ENCODE data around the gene PNRC2. TPM values are rescaled to one million over a fixed set of nuclear protein-coding genes. Genes with fewer than 3 reads are reported as not detected.

The PNRC2 gene
- total and polyA plus RNA-seq, 2 of the 13 experiments (the other 11 are each of a cell fraction or from before 2014, with no cell fraction given) = 74.9 to 97.5 TPM

- TF ChIP-seq DZIP1 (CRISPR knock-in tag; IDR thresholded peaks at IDR 0.05) (no peak), THAP11 (CRISPR knock-in tag; IDR thresholded peaks at IDR 0.05) (peak; percentile 56), MZF1 (CRISPR knock-in tag; IDR thresholded peaks at IDR 0.05; ENCODE audit: borderline replicate concordance) (no peak), SMAD1 (CRISPR knock-in tag; IDR thresholded peaks at IDR 0.05; ENCODE audit: borderline replicate concordance, low read depth) (no peak), ZNF343 (CRISPR knock-in tag; IDR thresholded peaks at IDR 0.05) (no peak), SIX4 (CRISPR knock-in tag; IDR thresholded peaks at IDR 0.05) (peak; percentile 85), SCMH1 (CRISPR knock-in tag; IDR thresholded peaks at IDR 0.05; ENCODE audit: borderline replicate concordance) (no peak), ARNT2 (CRISPR knock-in tag; IDR thresholded peaks at IDR 0.05; ENCODE audit: low read depth) (no peak), CTCF (CRISPR knock-in tag; IDR thresholded peaks at IDR 0.05) (no peak), AKAP8 (CRISPR knock-in tag; IDR thresholded peaks at IDR 0.05) (no peak), RAD21 (CRISPR knock-in tag; IDR thresholded peaks at IDR 0.05) (no peak), MIER3 (CRISPR knock-in tag; IDR thresholded peaks at IDR 0.05; ENCODE audit: borderline replicate concordance) (no peak), ZNF235 (CRISPR knock-in tag; IDR thresholded peaks at IDR 0.05; ENCODE audit: borderline replicate concordance) (no peak), STAT6 (CRISPR knock-in tag; IDR thresholded peaks at IDR 0.05; ENCODE audit: borderline replicate concordance) (no peak), NR2C2 (CRISPR knock-in tag; IDR thresholded peaks at IDR 0.05; ENCODE audit: borderline replicate concordance) (no peak), ZNF549 (CRISPR knock-in tag; IDR thresholded peaks at IDR 0.05) (no peak)
- TF ChIP-seq, protein P1, sequence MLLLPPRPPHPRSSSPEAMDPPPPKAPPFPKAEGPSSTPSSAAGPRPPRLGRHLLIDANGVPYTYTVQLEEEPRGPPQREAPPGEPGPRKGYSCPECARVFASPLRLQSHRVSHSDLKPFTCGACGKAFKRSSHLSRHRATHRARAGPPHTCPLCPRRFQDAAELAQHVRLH (CRISPR knock-in tag; IDR thresholded peaks at IDR 0.05; ENCODE audit: borderline replicate concordance, low read depth) = peak; percentile 52; the same call in 1 of the 2 replicates
- TF ChIP-seq, protein P2, sequence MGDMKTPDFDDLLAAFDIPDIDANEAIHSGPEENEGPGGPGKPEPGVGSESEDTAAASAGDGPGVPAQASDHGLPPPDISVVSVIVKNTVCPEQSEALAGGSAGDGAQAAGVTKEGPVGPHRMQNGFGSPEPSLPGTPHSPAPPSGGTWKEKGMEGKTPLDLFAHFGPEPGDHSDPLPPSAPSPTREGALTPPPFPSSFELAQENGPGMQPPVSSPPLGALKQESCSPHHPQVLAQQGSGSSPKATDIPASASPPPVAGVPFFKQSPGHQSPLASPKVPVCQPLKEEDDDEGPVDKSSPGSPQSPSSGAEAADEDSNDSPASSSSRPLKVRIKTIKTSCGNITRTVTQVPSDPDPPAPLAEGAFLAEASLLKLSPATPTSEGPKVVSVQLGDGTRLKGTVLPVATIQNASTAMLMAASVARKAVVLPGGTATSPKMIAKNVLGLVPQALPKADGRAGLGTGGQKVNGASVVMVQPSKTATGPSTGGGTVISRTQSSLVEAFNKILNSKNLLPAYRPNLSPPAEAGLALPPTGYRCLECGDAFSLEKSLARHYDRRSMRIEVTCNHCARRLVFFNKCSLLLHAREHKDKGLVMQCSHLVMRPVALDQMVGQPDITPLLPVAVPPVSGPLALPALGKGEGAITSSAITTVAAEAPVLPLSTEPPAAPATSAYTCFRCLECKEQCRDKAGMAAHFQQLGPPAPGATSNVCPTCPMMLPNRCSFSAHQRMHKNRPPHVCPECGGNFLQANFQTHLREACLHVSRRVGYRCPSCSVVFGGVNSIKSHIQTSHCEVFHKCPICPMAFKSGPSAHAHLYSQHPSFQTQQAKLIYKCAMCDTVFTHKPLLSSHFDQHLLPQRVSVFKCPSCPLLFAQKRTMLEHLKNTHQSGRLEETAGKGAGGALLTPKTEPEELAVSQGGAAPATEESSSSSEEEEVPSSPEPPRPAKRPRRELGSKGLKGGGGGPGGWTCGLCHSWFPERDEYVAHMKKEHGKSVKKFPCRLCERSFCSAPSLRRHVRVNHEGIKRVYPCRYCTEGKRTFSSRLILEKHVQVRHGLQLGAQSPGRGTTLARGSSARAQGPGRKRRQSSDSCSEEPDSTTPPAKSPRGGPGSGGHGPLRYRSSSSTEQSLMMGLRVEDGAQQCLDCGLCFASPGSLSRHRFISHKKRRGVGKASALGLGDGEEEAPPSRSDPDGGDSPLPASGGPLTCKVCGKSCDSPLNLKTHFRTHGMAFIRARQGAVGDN (CRISPR knock-in tag; IDR thresholded peaks at IDR 0.05) = no peak
Measured at GRCh38 chr1:24003331-24003972, 43.8 kb downstream of the PNRC2 start (continued).
